HL-60 (cell line): ENCODE data around the gene PPP2R5D.

Experiments used
- POLR2AphosphoS5 ChIP-seq: IDR thresholded peaks from 2 replicates; pipeline ENCODE4 v1.6.1; 2012; ENCODE audit warnings: low read depth
- TF ChIP-seq, protein P1 (sequence below): IDR thresholded peaks from one replicate; pipeline ENCODE4 v1.5.1; 2011; ENCODE audit warnings: low read length, control low read depth, inconsistent platforms; ENCODE audit not compliant: insufficient read depth

DNA sequence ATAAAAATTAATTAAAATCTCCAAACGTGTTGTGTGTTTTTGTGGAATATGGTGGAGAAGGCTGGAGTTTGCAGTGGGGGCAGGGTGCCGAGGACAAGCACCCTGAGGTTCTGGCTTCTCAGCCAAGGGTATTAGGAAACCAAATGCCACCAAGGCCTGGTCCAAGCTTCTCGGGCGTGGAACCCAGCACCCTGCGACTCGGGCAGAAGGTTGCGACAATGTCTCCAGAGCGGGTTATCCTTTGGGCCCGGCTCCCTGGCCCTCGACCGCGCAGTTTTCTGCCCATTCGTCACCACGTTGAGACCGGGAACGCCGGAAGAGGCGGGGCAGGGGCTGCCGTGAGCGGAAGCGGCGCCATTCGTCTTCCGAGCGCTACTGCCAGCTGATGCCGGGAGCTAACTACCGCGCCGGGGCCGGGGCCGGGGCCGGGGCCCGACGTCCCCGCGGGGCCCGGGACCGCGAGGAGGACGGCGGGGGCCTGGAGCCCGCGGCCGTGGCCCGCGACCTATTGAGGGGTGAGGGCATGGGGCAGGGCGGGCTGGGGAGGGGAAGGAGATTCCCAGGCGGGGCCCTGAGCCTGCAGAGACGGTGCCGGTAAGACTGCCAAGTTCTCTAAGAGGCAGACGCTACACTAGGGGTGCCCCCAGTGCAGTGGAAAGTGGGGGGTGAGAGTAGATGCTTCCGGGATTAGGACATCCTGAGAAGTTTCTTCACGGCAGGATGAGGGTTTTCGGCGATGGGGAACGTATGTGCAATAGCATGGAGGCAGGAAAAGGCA, 37.1 kb downstream of the PPP2R5D start, which contains the start of gene RRP36:
- TF ChIP-seq, protein P1, sequence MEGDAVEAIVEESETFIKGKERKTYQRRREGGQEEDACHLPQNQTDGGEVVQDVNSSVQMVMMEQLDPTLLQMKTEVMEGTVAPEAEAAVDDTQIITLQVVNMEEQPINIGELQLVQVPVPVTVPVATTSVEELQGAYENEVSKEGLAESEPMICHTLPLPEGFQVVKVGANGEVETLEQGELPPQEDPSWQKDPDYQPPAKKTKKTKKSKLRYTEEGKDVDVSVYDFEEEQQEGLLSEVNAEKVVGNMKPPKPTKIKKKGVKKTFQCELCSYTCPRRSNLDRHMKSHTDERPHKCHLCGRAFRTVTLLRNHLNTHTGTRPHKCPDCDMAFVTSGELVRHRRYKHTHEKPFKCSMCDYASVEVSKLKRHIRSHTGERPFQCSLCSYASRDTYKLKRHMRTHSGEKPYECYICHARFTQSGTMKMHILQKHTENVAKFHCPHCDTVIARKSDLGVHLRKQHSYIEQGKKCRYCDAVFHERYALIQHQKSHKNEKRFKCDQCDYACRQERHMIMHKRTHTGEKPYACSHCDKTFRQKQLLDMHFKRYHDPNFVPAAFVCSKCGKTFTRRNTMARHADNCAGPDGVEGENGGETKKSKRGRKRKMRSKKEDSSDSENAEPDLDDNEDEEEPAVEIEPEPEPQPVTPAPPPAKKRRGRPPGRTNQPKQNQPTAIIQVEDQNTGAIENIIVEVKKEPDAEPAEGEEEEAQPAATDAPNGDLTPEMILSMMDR = no peak
- peak; percentile 81 for TF ChIP-seq POLR2AphosphoS5
